ENCODE data around the gene PRKCQ. TPM values are rescaled to one million over a fixed set of nuclear protein-coding genes. Genes with fewer than 3 reads are reported as not detected.
"Not testable (repeated sequence)": the region's sequence is repeated elsewhere in the genome, so short reads cannot be mapped to it uniquely, and the experiment has no call there.

The PRKCQ gene
- total RNA-seq, 1 experiment from 2014 or later: 9.8 TPM

- in situ Hi-C loops (cut with HindIII; ENCODE audit: low pct_unique_long_range_greater_than_20kb, low sequenced_read_pairs): loop anchor here (25.0 kb wide), 1 partner anchor 303 kb away; the partner anchor contains the start of gene RBM17
- DNase-seq (ENCODE audit: low read depth): no peak
Observed at GRCh38 chr10:6390213-6390845, 189.7 kb downstream of the PRKCQ start.

GRCh38 chr10:6388261-6388893 is 191.7 kb downstream of the PRKCQ start:
- no peak for DNase-seq (ENCODE audit: low read depth)
- in situ Hi-C loops (cut with HindIII; ENCODE audit: low pct_unique_long_range_greater_than_20kb, low sequenced_read_pairs): loop anchor here (25.0 kb wide), 1 partner anchor 301 kb away; the partner anchor contains the start of gene RBM17

GRCh38 chr10:6386960-6387359 is 193.1 kb downstream of the PRKCQ start:
- DNase-seq (ENCODE audit: low read depth): no peak
- in situ Hi-C loops (cut with HindIII; ENCODE audit: low pct_unique_long_range_greater_than_20kb, low sequenced_read_pairs): loop anchor here (25.0 kb wide), 1 partner anchor 300 kb away; the partner anchor contains the start of gene RBM17

GRCh38 chr10:6386346-6386745 is 193.7 kb downstream of the PRKCQ start:
- DNase-seq (ENCODE audit: low read depth): no peak
- in situ Hi-C loops (cut with HindIII; ENCODE audit: low pct_unique_long_range_greater_than_20kb, low sequenced_read_pairs): loop anchor here (25.0 kb wide), 1 partner anchor 299 kb away; the partner anchor contains the start of gene RBM17

GRCh38 chr10:6385665-6386064 is 194.4 kb downstream of the PRKCQ start:
- no peak for DNase-seq (ENCODE audit: low read depth)
- in situ Hi-C loops (cut with HindIII; ENCODE audit: low pct_unique_long_range_greater_than_20kb, low sequenced_read_pairs): loop anchor here (25.0 kb wide), 1 partner anchor 298 kb away; the partner anchor contains the start of gene RBM17

- DNase-seq (ENCODE audit: low read depth): no peak
- in situ Hi-C loops (cut with HindIII; ENCODE audit: low pct_unique_long_range_greater_than_20kb, low sequenced_read_pairs): loop anchor here (25.0 kb wide), 1 partner anchor 298 kb away; the partner anchor contains the start of gene RBM17
Observed at GRCh38 chr10:6384847-6385246, 195.2 kb downstream of the PRKCQ start.

GRCh38 chr10:6384031-6384430 is 196.0 kb downstream of the PRKCQ start:
- DNase-seq (ENCODE audit: low read depth): no peak
- in situ Hi-C loops (cut with HindIII; ENCODE audit: low pct_unique_long_range_greater_than_20kb, low sequenced_read_pairs): loop anchor here (25.0 kb wide), 1 partner anchor 297 kb away; the partner anchor contains the start of gene RBM17

- in situ Hi-C loops (cut with HindIII; ENCODE audit: low pct_unique_long_range_greater_than_20kb, low sequenced_read_pairs): loop anchor here (25.0 kb wide), 1 partner anchor 296 kb away; the partner anchor contains the start of gene RBM17
- DNase-seq (ENCODE audit: low read depth): no peak
Observed at GRCh38 chr10:6383096-6383812, 196.8 kb downstream of the PRKCQ start.

- in situ Hi-C loops (cut with HindIII; ENCODE audit: low pct_unique_long_range_greater_than_20kb, low sequenced_read_pairs): loop anchor here (25.0 kb wide), 1 partner anchor 295 kb away; the partner anchor contains the start of gene RBM17
- no peak for DNase-seq (ENCODE audit: low read depth)
Observed at GRCh38 chr10:6382081-6382480, 198.0 kb downstream of the PRKCQ start.

- in situ Hi-C loops (cut with HindIII; ENCODE audit: low pct_unique_long_range_greater_than_20kb, low sequenced_read_pairs): loop anchor here (25.0 kb wide), 1 partner anchor 293 kb away; the partner anchor contains the start of gene RBM17
Observed at GRCh38 chr10:6380478-6380877, 199.6 kb downstream of the PRKCQ start.

GRCh38 chr10:6379015-6379776 is 200.9 kb downstream of the PRKCQ start:
- DNase-seq (ENCODE audit: low read depth): no peak
- in situ Hi-C loops (cut with HindIII; ENCODE audit: low pct_unique_long_range_greater_than_20kb, low sequenced_read_pairs): loop anchor here (25.0 kb wide), 1 partner anchor 292 kb away; the partner anchor contains the start of gene RBM17

More at GRCh38 chr10:6380478-6380877, 199.6 kb downstream of the PRKCQ start:
- DNase-seq (ENCODE audit: low read depth): not testable (repeated sequence)
